HEK293 (cell line): ENCODE results near the gene SMIM1.

Source experiments
- CTCF ChIA-PET: fragments of 350-600 bp; formaldehyde crosslinking; extraction: SDS; loops from one replicate; lab custom pipeline; 2021; ENCODE audit warnings: antibody characterized with exemption; lab: Yijun Ruan, JAX
- POLR2A ChIA-PET: fragments of 300-600 bp; formaldehyde crosslinking; extraction: SDS; loops from one replicate; lab custom pipeline; 2020; ENCODE audit warnings: antibody characterized with exemption, inconsistent platforms; lab: Yijun Ruan, JAX
- H3K27ac ChIP-seq: fragments of 200-500 bp; sonication (Bioruptor generic); 2 replicates; pipeline ENCODE4 v1.5.1; 2014; ENCODE audit warnings: low read depth, low read length, control low read depth, inconsistent platforms; ENCODE audit errors: extremely low read depth
- H3K36me3 ChIP-seq, 2 experiments: fragments of 200-500 bp in 1 of 2; sonication (Bioruptor generic) in 1 of 2; 1 replicate in 1 of 2; 2 replicates in 1 of 2; pipeline ENCODE4 v1.5.1; 2014 to 2017; ENCODE audit warnings: inconsistent platforms in 2 of 2, low read length in 2 of 2; ENCODE audit not compliant: control insufficient read depth in 2 of 2, insufficient read depth in 1 of 2
- H3K4me1 ChIP-seq: fragments of 200-500 bp; sonication (Bioruptor generic); 2 replicates; pipeline ENCODE4 v1.5.1; 2014; ENCODE audit warnings: mild to moderate bottlenecking, low read length, inconsistent platforms; ENCODE audit not compliant: control insufficient read depth, insufficient read depth
- H3K4me3 ChIP-seq: 2 replicates; pipeline ENCODE4 v1.5.1; 2011; ENCODE audit warnings: low read depth, mild to moderate bottlenecking, control low read depth, low read length, moderate library complexity
- H3K9me3 ChIP-seq: fragments of 200-500 bp; sonication (Bioruptor generic); 2 replicates; pipeline ENCODE4 v1.5.1; 2014; ENCODE audit warnings: low read depth, low read length, inconsistent platforms; ENCODE audit not compliant: control insufficient read depth, insufficient read depth
- KLF7 ChIP-seq: fragments of 450-650 bp; formaldehyde crosslinking; IDR thresholded peaks from 2 replicates; pipeline ENCODE4 v1.5.1; 2016; ENCODE audit warnings: missing biosample characterization, missing genetic modification characterization, borderline replicate concordance
- RBAK ChIP-seq: fragments of 450-650 bp; formaldehyde crosslinking; IDR thresholded peaks from 2 replicates; pipeline ENCODE4 v1.5.1; 2016; ENCODE audit warnings: missing biosample characterization, missing genetic modification characterization
- SCRT1 ChIP-seq: fragments of 450-650 bp; formaldehyde crosslinking; IDR thresholded peaks from 2 replicates; pipeline ENCODE4 v1.5.1; 2016; ENCODE audit warnings: missing biosample characterization, missing genetic modification characterization, borderline replicate concordance
- SCRT2 ChIP-seq: fragments of 450-650 bp; formaldehyde crosslinking; IDR thresholded peaks from 2 replicates; pipeline ENCODE4 v1.5.1; 2016; ENCODE audit warnings: missing biosample characterization, missing genetic modification characterization
- TRIM28 ChIP-seq: IDR thresholded peaks from 2 replicates; pipeline ENCODE4 v1.6.1; 2011; ENCODE audit warnings: low read length, control low read depth, borderline replicate concordance
- ZBTB48 ChIP-seq: fragments of 450-650 bp; formaldehyde crosslinking; IDR thresholded peaks from 2 replicates; pipeline ENCODE4 v1.5.1; 2016; ENCODE audit warnings: missing biosample characterization, missing genetic modification characterization
- ZBTB49 ChIP-seq: fragments of 450-650 bp; formaldehyde crosslinking; IDR thresholded peaks from 2 replicates; pipeline ENCODE4 v1.5.1; 2016; ENCODE audit warnings: missing biosample characterization, missing genetic modification characterization, low read depth
- ZBTB7A ChIP-seq: fragments of 450-650 bp; formaldehyde crosslinking; IDR thresholded peaks from 2 replicates; pipeline ENCODE4 v1.5.1; 2016; ENCODE audit warnings: low read depth, missing biosample characterization, missing genetic modification characterization
- ZFHX2 ChIP-seq: fragments of 450-650 bp; formaldehyde crosslinking; conservative IDR thresholded peaks from 2 replicates; pipeline ENCODE4 v1.5.1; 2016; ENCODE audit warnings: missing biosample characterization, missing genetic modification characterization
- ZFP41 ChIP-seq: fragments of 450-650 bp; formaldehyde crosslinking; IDR thresholded peaks from 2 replicates; pipeline ENCODE4 v1.5.1; 2016; ENCODE audit warnings: missing biosample characterization, missing genetic modification characterization, borderline replicate concordance
- ZNF174 ChIP-seq: fragments of 450-650 bp; formaldehyde crosslinking; IDR thresholded peaks from 2 replicates; pipeline ENCODE4 v1.5.0; 2017; ENCODE audit warnings: missing biosample characterization, mild to moderate bottlenecking, missing genetic modification characterization
- ZNF18 ChIP-seq: fragments of 450-650 bp; formaldehyde crosslinking; IDR thresholded peaks from 2 replicates; pipeline ENCODE4 v1.5.1; 2016; ENCODE audit warnings: missing biosample characterization, missing genetic modification characterization
- ZNF23 ChIP-seq: fragments of 450-650 bp; formaldehyde crosslinking; IDR thresholded peaks from 2 replicates; pipeline ENCODE4 v1.5.1; 2016; ENCODE audit warnings: missing biosample characterization, missing genetic modification characterization, borderline replicate concordance
- ZNF266 ChIP-seq: fragments of 450-650 bp; formaldehyde crosslinking; IDR thresholded peaks from 2 replicates; pipeline ENCODE4 v1.5.1; 2016; ENCODE audit warnings: missing biosample characterization, missing genetic modification characterization, low read depth
- ZNF324 ChIP-seq: fragments of 450-650 bp; formaldehyde crosslinking; IDR thresholded peaks from 2 replicates; pipeline ENCODE4 v1.5.1; 2016; ENCODE audit warnings: missing biosample characterization, missing genetic modification characterization
- ZNF354C ChIP-seq: fragments of 450-650 bp; formaldehyde crosslinking; IDR thresholded peaks from 2 replicates; pipeline ENCODE4 v1.5.1; 2016; ENCODE audit warnings: missing biosample characterization, missing genetic modification characterization, low read depth, borderline replicate concordance
- ZNF391 ChIP-seq: fragments of 450-650 bp; formaldehyde crosslinking; IDR thresholded peaks from 2 replicates; pipeline ENCODE4 v1.5.1; 2016; ENCODE audit warnings: low read depth, missing biosample characterization, missing genetic modification characterization, borderline replicate concordance
- ZNF521 ChIP-seq: fragments of 450-650 bp; formaldehyde crosslinking; IDR thresholded peaks from 2 replicates; pipeline ENCODE4 v1.5.1; 2017; ENCODE audit warnings: missing biosample characterization, mild to moderate bottlenecking, missing genetic modification characterization
- ZNF585B ChIP-seq: fragments of 450-650 bp; formaldehyde crosslinking; IDR thresholded peaks from 2 replicates; pipeline ENCODE4 v1.5.1; 2016; ENCODE audit warnings: missing biosample characterization, missing genetic modification characterization
- ZSCAN18 ChIP-seq: fragments of 450-650 bp; formaldehyde crosslinking; IDR thresholded peaks from 2 replicates; pipeline ENCODE4 v1.5.1; 2016; ENCODE audit warnings: missing biosample characterization, missing genetic modification characterization

The SMIM1 gene

GRCh38 chr1:3788756-3789420, 16.3 kb downstream of the SMIM1 start:
- H3K27ac ChIP-seq: no peak overlapping the region
- POLR2A ChIA-PET: no interaction called here
- H3K9me3 ChIP-seq: no peaks in the 10 kb centered on the region
- H3K4me3 ChIP-seq: no peak overlapping the region
- no peak for TF ChIP-seq ZNF174 (tag by site-specific recombination)
- TF ChIP-seq ZNF521: no peak
- TF ChIP-seq ZBTB48 (tag by site-specific recombination): no peak
- TF ChIP-seq ZNF266 (tag by site-specific recombination): no peak
- TF ChIP-seq, all 188 proteins: peak for 0
- CTCF ChIA-PET: no interaction called here
- Histone ChIP-seq H3K36me3 (peaks cover 20 to 92% of the 10 kb centered on the region in 2 experiments; a peak in 2 of 3 replicates), H3K4me1 (no peaks in the 10 kb centered on the region)

- TF ChIP-seq ZNF23 (tag by site-specific recombination): no peak
- TF ChIP-seq ZNF324: no peak
- TF ChIP-seq ZNF585B (tag by site-specific recombination): no peak
- no peak for TF ChIP-seq ZFHX2 (tag by site-specific recombination)
- no peak for TF ChIP-seq SCRT2 (tag by site-specific recombination)
- no peak for TF ChIP-seq ZFP41 (tag by site-specific recombination)
- TF ChIP-seq ZNF174 (tag by site-specific recombination): no peak
- no peak for TF ChIP-seq SCRT1 (tag by site-specific recombination)
- TF ChIP-seq ZNF521: no peak
- no peak for TF ChIP-seq ZNF391 (tag by site-specific recombination)
- TF ChIP-seq ZSCAN18 (tag by site-specific recombination): no peak
- TF ChIP-seq ZNF18 (tag by site-specific recombination): no peak
- TF ChIP-seq RBAK: no peak
- TF ChIP-seq KLF7: no peak
- no peak for TF ChIP-seq ZBTB49 (tag by site-specific recombination)
- no peak for TF ChIP-seq TRIM28
- TF ChIP-seq ZNF354C (tag by site-specific recombination): no peak
- no peak for TF ChIP-seq ZBTB7A (tag by site-specific recombination)
- POLR2A ChIA-PET: no interaction called here
- Histone ChIP-seq H3K27ac (no peak overlapping the region), H3K4me3 (no peak overlapping the region), H3K4me1 (no peaks in the 10 kb centered on the region; the same call in 1 of the 2 replicates), H3K9me3 (no peaks in the 10 kb centered on the region), H3K36me3 (peaks cover 16 to 89% of the 10 kb centered on the region in 2 experiments; a peak in 2 of 3 replicates)
- CTCF ChIA-PET: no interaction called here
These were observed 17.1 kb downstream of the SMIM1 start for GRCh38 chr1:3789421-3790300.
